Measurements from ENCODE around the gene VPS13A.

DNA sequence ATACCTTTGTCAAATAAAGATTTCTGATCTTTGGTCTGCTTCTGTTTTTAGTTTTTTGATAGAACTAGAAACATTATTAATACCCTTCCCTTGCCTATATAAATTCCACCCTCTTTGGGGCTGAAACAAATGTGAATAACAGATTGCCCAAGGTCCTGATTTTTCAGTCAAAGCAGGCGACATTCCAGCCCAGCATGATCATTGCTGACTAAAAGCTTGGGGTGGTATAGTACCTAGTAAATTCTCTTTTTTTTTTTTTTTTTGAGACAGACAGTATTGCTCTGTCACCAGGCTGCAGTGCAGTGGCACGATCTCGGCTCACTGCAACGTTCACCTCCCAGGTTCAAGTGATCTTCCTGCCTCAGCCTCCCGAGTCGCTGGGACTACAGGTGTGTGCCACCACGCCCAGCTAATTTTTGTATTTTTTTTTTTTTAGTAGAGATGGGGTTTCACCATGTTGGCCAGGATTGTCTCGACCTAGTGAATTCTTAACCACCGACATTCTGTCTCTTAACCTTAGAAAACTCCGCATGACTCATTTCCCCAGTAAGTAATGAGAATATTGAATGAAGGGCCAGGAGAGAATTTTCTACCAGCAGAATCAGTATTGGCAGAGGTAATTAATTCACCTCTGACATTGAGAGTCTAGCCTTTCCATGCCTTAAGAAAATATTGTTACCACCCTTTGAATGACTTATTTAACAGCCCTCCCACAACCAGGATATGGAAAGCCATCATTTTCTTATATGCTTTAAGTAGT is 244.4 kb downstream of the VPS13A start:
- TF ChIP-seq, protein P1, sequence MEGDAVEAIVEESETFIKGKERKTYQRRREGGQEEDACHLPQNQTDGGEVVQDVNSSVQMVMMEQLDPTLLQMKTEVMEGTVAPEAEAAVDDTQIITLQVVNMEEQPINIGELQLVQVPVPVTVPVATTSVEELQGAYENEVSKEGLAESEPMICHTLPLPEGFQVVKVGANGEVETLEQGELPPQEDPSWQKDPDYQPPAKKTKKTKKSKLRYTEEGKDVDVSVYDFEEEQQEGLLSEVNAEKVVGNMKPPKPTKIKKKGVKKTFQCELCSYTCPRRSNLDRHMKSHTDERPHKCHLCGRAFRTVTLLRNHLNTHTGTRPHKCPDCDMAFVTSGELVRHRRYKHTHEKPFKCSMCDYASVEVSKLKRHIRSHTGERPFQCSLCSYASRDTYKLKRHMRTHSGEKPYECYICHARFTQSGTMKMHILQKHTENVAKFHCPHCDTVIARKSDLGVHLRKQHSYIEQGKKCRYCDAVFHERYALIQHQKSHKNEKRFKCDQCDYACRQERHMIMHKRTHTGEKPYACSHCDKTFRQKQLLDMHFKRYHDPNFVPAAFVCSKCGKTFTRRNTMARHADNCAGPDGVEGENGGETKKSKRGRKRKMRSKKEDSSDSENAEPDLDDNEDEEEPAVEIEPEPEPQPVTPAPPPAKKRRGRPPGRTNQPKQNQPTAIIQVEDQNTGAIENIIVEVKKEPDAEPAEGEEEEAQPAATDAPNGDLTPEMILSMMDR (IDR thresholded peaks at IDR 0.05) = no peak
- TF ChIP-seq POLR2A (IDR thresholded peaks at IDR 0.05) = no peak
